Endothelial cell of umbilical vein (primary cell): Measurements from ENCODE around the gene CLN6. TPM values are rescaled to one million over a fixed set of nuclear protein-coding genes. Genes with fewer than 3 reads are reported as not detected.

Source experiments
- BruUV-seq: library from RNA; stranded (reverse); fragments of 400-500 nt; replicated peaks from 2 replicates; lab custom pipeline; 2021; lab: Mats Ljungman, UMichigan
- CTCF ChIA-PET: fragments of 300-600, 350-600 bp; sonication (Branson Sonifier 250); formaldehyde crosslinking; loops from one replicate; lab custom pipeline; 2021; ENCODE audit warnings: antibody characterized with exemption, inconsistent platforms; lab: Charles Lee
- POLR2A ChIA-PET: fragments of 300-600, 350-600 bp; sonication (Branson Sonifier 250); formaldehyde crosslinking; loops from one replicate; lab custom pipeline; 2021; ENCODE audit warnings: antibody characterized with exemption, inconsistent platforms; lab: Charles Lee
- DNase-seq: peaks from one replicate; pipeline ENCODE4 v3.0.0-alpha.2; 2011; ENCODE audit warnings: low read depth, low spot score
- FAIRE-seq: peaks from 2 replicates; lab custom pipeline; 2011; peaks lifted over from hg19 to GRCh38; lab: Jason Lieb, UNC
- H2AFZ ChIP-seq: 2 replicates; pipeline ENCODE4 v1.6.0; 2012; ENCODE audit warnings: low read depth, low read length, control low read depth, inconsistent platforms
- H3K27ac ChIP-seq: 2 replicates; pipeline ENCODE4 v1.5.1; 2011; ENCODE audit warnings: low read depth, mild to moderate bottlenecking, control low read depth, low read length, moderate library complexity; ENCODE audit not compliant: insufficient read depth
- H3K27me3 ChIP-seq, 2 experiments: 2 replicates each; pipeline versions ENCODE4 v1.6.0 to v1.6.1; 2011; ENCODE audit warnings: low read length in 2 of 2, mixed read lengths in 1 of 2; ENCODE audit not compliant: control insufficient read depth in 2 of 2, insufficient read depth in 2 of 2
- H3K36me3 ChIP-seq, 2 experiments: 2 replicates in 1 of 2; 3 replicates in 1 of 2; pipeline ENCODE4 v1.5.1; 2011; ENCODE audit warnings: low read length in 2 of 2, mild to moderate bottlenecking in 1 of 2, moderate library complexity in 1 of 2; ENCODE audit not compliant: control insufficient read depth in 2 of 2, insufficient read depth in 2 of 2; ENCODE audit errors: extremely low read depth in 1 of 2
- H3K4me1 ChIP-seq: 3 replicates; pipeline ENCODE4 v1.5.1; 2011; ENCODE audit warnings: mild to moderate bottlenecking, low read length; ENCODE audit not compliant: control insufficient read depth, insufficient read depth; ENCODE audit errors: extremely low read depth
- H3K4me2 ChIP-seq: 2 replicates; pipeline ENCODE4 v1.6.1; 2011; ENCODE audit warnings: low read length, control low read depth, mixed read lengths; ENCODE audit not compliant: insufficient read depth
- H3K4me3 ChIP-seq, 3 experiments: fragments of 200-600 bp in 1 of 3; sonication (generic), shearing (Covaris generic) in 1 of 3; replicated peaks in 1 of 3; 2 replicates each; pipeline ENCODE4 v1.5.1; 2011 to 2016; ENCODE audit warnings: control low read depth in 3 of 3, low read length in 3 of 3, mild to moderate bottlenecking in 2 of 3, inconsistent platforms in 1 of 3, low read depth in 1 of 3, moderate library complexity in 1 of 3; ENCODE audit not compliant: insufficient read depth in 1 of 3
- H3K79me2 ChIP-seq: 2 replicates; pipeline ENCODE4 v1.6.0; 2012; ENCODE audit warnings: low read length, inconsistent platforms; ENCODE audit not compliant: control insufficient read depth, insufficient read depth
- H3K9ac ChIP-seq: replicated peaks from 2 replicates; pipeline ENCODE3; 2011; ENCODE audit warnings: low read length, control low read depth; ENCODE audit not compliant: insufficient read depth; ENCODE audit errors: extremely low read depth
- H3K9me1 ChIP-seq: replicated peaks from 3 replicates; pipeline ENCODE4 v1.6.0; 2011; ENCODE audit warnings: mild to moderate bottlenecking, low read length; ENCODE audit not compliant: control insufficient read depth, insufficient read depth; ENCODE audit errors: extremely low read depth
- H3K9me3 ChIP-seq: replicated peaks from 2 replicates; pipeline ENCODE4 v1.5.1; 2012; ENCODE audit warnings: low read length, inconsistent platforms; ENCODE audit not compliant: control insufficient read depth, insufficient read depth
- H4K20me1 ChIP-seq: replicated peaks from 2 replicates; pipeline ENCODE3; 2011; ENCODE audit warnings: mild to moderate bottlenecking, low read length; ENCODE audit not compliant: control insufficient read depth, insufficient read depth; ENCODE audit errors: extremely low read depth
- CTCF ChIP-seq, 2 donors: IDR thresholded peaks; 1 replicate in 1 of 2; 2 replicates in 1 of 2; pipeline ENCODE4 v1.5.1; 2011; ENCODE audit warnings: low read length in 2 of 2, mild to moderate bottlenecking in 2 of 2, moderate library complexity in 2 of 2, control low read depth in 1 of 2, inconsistent platforms in 1 of 2, low read depth in 1 of 2; ENCODE audit not compliant: insufficient read depth in 1 of 2; ENCODE audit errors: extremely low read depth in 1 of 2
- EZH2 ChIP-seq: IDR thresholded peaks from 2 replicates; pipeline ENCODE4 v1.6.1; 2012; ENCODE audit warnings: borderline replicate concordance, low read depth, mild to moderate bottlenecking, moderate library complexity, low read length, inconsistent platforms; ENCODE audit not compliant: severe bottlenecking
- FOS ChIP-seq: IDR thresholded peaks from 2 replicates; pipeline ENCODE4 v1.6.1; 2011; ENCODE audit warnings: mild to moderate bottlenecking, low read length, moderate library complexity, borderline replicate concordance; ENCODE audit not compliant: insufficient read depth
- GATA2 ChIP-seq: IDR thresholded peaks from 2 replicates; pipeline ENCODE4 v1.7.0; 2011; ENCODE audit warnings: low read depth, mild to moderate bottlenecking, moderate library complexity, mixed read lengths, low read length; ENCODE audit not compliant: insufficient read length, insufficient read depth
- JUN ChIP-seq: IDR thresholded peaks from 2 replicates; pipeline ENCODE4 v1.6.1; 2011; ENCODE audit warnings: borderline replicate concordance, low read depth; ENCODE audit not compliant: insufficient read length, insufficient read depth
- MAX ChIP-seq: IDR thresholded peaks from 2 replicates; pipeline ENCODE4 v1.6.1; 2011; ENCODE audit not compliant: insufficient read depth, insufficient read length
- MYC ChIP-seq: IDR thresholded peaks from one replicate; pipeline ENCODE4 v1.6.1; 2011; ENCODE audit warnings: mild to moderate bottlenecking, low read depth, low read length
- POLR2A ChIP-seq: IDR thresholded peaks from 2 replicates; pipeline ENCODE4 v1.6.1; 2012; ENCODE audit warnings: low read depth, mild to moderate bottlenecking, control low read depth, low read length
- POLR2AphosphoS5 ChIP-seq: IDR thresholded peaks from 2 replicates; pipeline ENCODE4 v1.6.1; 2012; ENCODE audit warnings: low read depth, mild to moderate bottlenecking, control low read depth, low read length, moderate library complexity; ENCODE audit not compliant: insufficient read depth
- dilution Hi-C: fragments of 300-500 bp; cut with MboI; formaldehyde crosslinking; loops from one replicate; pipeline ENCODE4 v1.15.0; 2019; ENCODE audit warnings: low sequenced_read_pairs; ENCODE audit not compliant: extremely low pct_ligation_motif_present
- intact Hi-C: fragments of 100-400 bp; cut with micrococcal nuclease; formaldehyde crosslinking; loops from one replicate; pipeline ENCODE4 v1.10.0; 2022
- polyA plus RNA-seq, 4 experiments: library from polyadenylated mRNA; depleted of rRNA in 3 of 4; stranded (reverse) in 3 of 4; unstranded in 1 of 4; fragments of >200 nt; gene quantifications; 2 replicates each; pipeline versions ENCODE4 v1.2.1 to v1.2.3, GENCODE V29; 2011 to 2012; ENCODE audit warnings: missing spikeins in 1 of 4
- total RNA-seq: library from RNA; stranded (reverse); gene quantifications from 2 replicates; pipeline ENCODE4 v1.2.3, GENCODE V29; 2021

CLN6 gene
- total and polyA plus RNA-seq, 2 donors (not counting 3 experiments of a cell fraction or from before 2014, with no cell fraction given), result 53.9 to 75.5 TPM

GRCh38 chr15:68192117-68192516 is 37.4 kb downstream of the CLN6 start:
- TF ChIP-seq MAX (no peak), GATA2 (no peak), EZH2 (no peak), POLR2AphosphoS5 (no peak), JUN (no peak), FOS (no peak), MYC (no peak), CTCF (IDR thresholded peaks at IDR 0.05; ENCODE audit: extremely low read depth in 1 of 2, insufficient read depth in 1 of 2, low read depth in 1 of 2, low read length in 2 of 2) (no peak), POLR2A (no peak)
- no peak for FAIRE-seq
- intact Hi-C loops (no loop called here), dilution Hi-C loops (no loop called here)
- Histone ChIP-seq H3K27ac (no peak overlapping the region), H4K20me1 (no peaks in the 10 kb centered on the region), H3K79me2 (no peaks in the 10 kb centered on the region), H3K27me3 (no peaks in the 10 kb centered on the region), H3K36me3 (peaks cover 10 to 15% of the 10 kb centered on the region in 2 experiments), H3K9me3 (no peaks in the 10 kb centered on the region), H3K9ac (no peak overlapping the region), H3K4me1 (no peaks in the 10 kb centered on the region), H3K4me3 (no peak overlapping the region), H3K4me2 (no peak overlapping the region), H3K9me1 (no peaks in the 10 kb centered on the region), H2AFZ (no peak overlapping the region)
- POLR2A ChIA-PET, result no interaction called here
- BruUV-seq, result no TSS peak
- CTCF ChIA-PET, result interaction anchor here (1.3 kb wide), 1 partner anchor 19 kb away, joined by 3 read pairs; no protein-coding TSS in a partner anchor
- no peak for DNase-seq
